GOT3 (cell line): ENCODE measurements around the gene CWC22.
"Not testable (repeated sequence)": the region's sequence is repeated elsewhere in the genome, so short reads cannot be mapped to it uniquely, and the experiment has no call there.

Source experiments
- DNase-seq: peaks from one replicate; lab custom pipeline; 2025; ENCODE audit warnings: mixed read lengths; lab: John Stamatoyannopoulos, UW

Gene CWC22

GRCh38 chr2:180006781-180007579, at the start of gene CWC22:
CWC22 (minus strand) TSS chr2:180007297; CDS start chr2:179993341, 13,956 bp downstream.
- DNase-seq = peak; percentile 50

GRCh38 chr2:180056367-180057118, 49.4 kb upstream of the CWC22 start:
- DNase-seq = no peak

GRCh38 chr2:180054576-180054975, 47.5 kb upstream of the CWC22 start:
- not testable (repeated sequence) for DNase-seq

DNA sequence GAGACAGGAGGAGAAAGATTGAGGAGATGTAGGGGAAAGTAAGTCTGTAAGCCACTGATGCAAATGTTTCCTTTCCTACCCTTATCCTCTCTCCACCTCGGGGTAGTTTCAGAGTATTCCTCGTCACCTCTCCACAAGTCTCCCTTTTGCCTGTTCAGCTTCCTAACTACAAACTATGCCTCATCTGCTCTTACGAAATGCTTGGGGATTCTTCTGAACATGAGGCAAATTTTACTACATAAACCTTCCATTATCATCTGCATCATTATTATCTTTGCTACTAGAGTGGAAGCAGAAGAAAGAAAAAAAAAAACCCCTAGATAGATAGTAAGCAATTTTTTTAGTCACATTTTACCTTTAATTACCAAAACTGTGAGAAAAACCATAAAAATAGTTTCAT, 43.1 kb upstream of the CWC22 start:
- no peak for DNase-seq

GRCh38 chr2:180048251-180048650, 41.2 kb upstream of the CWC22 start:
- no peak for DNase-seq

DNA sequence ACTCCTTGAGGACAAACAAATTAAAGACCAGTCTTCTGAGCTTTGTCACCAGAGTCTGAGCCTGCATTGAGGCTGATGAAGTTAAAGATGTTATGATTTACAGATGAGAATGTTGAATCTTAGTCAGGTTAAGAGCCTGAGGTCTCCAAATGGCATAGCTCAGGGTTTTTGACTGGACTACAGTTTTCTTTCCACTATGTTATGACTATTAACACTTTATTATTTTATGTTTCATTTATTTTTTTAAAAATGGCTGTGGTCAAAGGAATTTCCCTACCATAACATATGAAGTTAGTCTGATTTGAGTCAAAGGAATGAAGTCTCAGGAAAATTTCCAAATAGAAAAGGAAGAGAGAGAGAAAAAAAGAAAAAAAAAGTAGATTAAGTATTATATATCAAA, 39.7 kb upstream of the CWC22 start:
- DNase-seq = no peak

GRCh38 chr2:180046202-180046601, 39.1 kb upstream of the CWC22 start:
- no peak for DNase-seq

- DNase-seq = no peak
Observed at GRCh38 chr2:180040146-180040925, 33.2 kb upstream of the CWC22 start.

GRCh38 chr2:180038997-180039396, 31.9 kb upstream of the CWC22 start:
- DNase-seq = no peak

DNA sequence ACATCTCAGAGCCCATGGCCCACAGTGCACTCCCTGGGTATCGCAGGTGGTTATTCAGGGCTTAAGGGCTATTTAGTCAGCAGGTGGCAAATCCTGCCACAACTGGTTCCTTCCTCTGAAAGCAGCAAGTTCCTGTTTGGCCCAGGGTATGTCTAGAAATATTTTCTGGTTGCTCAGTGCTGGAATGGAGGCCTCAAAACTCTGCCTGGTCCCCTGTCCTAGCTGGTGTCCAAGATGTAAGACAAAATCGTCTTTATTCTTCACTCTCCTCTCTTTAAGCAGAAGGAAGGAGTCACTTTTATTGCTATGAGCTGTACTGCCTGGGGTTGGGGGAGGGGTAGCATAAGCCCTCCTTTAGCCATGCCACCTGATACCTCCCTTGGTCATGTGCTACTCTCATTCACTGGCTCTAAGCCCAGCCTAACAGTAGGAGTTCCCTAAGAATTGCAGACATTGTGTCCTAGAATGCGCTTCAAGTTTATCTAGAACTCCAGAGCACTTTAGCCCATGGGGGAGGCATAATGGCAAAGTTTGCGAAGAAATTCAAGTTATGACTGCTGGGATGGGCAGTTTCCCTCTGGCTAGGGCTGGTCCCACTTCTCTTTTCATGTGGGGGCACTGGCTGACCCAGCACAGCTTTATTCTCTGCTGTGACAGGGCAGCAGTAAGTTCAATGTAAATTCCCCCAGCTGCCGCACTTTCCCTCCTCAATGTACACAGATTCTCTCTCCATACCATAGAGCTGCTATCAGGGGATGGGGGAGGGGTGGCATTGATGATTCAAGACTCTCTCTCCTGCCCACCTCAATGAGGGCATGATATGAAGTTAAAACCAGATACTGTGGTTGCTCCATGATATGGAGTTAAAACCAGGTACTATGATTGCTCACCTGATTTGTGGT, 27.1 kb upstream of the CWC22 start:
- no peak for DNase-seq

GRCh38 chr2:180029575-180029974, 22.5 kb upstream of the CWC22 start:
- DNase-seq = no peak

- no peak for DNase-seq
Observed at GRCh38 chr2:180021850-180022249, 14.8 kb upstream of the CWC22 start.

GRCh38 chr2:180017784-180018183, 10.7 kb upstream of the CWC22 start:
- DNase-seq = no peak

GRCh38 chr2:180016937-180017336, 9.8 kb upstream of the CWC22 start:
- no peak for DNase-seq

DNA sequence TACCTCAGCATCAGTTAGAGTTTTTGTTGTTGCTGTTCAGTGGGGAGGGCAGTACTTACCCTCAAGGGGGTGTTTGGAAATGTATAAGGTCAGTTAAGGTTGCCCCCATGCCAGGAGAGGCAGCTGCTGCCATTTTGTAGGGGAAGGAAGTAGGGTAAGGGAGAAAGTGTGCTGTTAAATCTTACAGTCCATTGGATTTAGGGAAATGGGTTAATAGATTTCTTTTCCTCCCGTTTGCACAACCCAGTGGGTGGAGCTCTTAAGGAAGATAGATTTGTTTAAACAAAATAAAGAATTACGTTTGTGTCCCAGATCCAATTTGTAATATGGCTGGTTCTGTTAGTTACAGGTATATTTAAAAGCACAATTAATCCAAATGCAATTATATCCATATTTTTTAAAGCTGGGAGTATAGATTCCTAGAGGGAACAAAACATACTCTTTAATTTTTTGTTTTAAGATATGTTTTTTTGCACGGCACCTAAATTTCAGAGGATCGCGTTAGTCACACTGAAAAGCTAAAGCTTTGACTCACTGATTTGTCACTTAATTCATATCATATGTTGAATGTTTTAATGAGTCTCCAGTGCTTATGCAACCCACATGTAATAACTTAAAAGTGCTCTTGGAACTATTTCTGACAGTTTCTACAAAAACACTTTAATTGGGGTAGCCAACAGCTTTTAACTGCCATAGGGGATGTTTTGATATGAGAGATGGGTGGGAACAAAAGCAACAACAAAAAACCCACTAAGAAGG, 9.0 kb upstream of the CWC22 start:
- no peak for DNase-seq

- no peak for DNase-seq
Observed at GRCh38 chr2:180012523-180012922, 5.4 kb upstream of the CWC22 start.

- no peak for DNase-seq
Observed at GRCh38 chr2:180010701-180011100, 3.6 kb upstream of the CWC22 start.

DNA sequence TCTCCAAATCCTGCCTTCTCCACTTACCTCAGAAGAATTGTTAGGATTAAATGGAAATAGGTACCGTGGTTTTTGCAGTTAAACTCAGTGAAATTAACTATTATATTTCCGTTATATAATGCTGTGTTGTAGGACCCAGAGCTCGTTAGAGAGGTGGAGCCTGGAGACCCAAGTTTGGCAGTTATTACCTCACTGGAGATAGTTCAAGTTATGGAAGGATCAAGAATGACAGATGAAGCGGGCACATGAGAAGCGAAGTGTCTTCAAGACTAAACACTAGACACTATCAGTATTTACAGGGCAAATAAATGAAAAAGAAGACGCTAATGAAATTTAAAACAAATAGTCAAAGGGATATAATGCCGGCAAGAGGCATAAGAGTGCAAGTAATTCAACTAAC, 866 bp downstream of the CWC22 start:
- DNase-seq = no peak

DNA sequence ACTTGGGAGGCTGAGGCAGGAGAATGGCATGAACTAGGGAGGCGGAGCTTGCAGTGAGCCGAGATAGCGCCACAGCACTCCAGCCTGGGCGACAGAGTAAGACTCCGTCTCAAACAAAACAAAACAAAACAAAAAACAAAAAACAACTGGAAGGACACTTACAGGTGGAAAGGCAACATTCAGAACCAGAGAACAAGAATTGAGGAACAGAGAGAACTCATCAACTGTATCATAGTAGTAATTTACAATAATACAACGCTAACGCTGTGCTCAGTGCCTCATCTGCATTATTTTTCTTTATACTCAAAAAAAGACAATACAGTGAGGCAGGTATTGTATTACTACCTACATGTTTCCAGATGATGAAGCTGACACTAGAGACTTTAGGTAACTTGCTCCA, 1.6 kb downstream of the CWC22 start:
- not testable (repeated sequence) for DNase-seq

DNA sequence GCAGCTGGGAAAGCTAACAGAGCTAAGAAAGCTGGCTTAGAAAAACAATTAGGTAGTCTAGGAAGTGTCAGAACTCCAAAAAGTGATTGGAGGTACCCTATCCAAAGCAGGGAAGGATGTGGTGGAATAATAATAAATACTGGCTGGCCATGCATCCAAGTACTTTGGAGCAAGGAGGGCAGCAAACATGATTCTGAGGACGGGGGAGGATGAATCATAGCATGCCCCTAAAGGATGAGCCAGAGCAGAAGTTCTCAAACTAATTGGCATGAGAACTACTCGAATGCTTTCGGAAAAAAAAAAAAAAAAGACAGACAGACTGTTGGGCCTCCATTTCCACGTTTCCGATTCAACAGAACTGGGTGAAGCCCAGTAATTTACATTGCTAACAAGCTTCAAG, 2.4 kb downstream of the CWC22 start:
- DNase-seq = no peak

DNA sequence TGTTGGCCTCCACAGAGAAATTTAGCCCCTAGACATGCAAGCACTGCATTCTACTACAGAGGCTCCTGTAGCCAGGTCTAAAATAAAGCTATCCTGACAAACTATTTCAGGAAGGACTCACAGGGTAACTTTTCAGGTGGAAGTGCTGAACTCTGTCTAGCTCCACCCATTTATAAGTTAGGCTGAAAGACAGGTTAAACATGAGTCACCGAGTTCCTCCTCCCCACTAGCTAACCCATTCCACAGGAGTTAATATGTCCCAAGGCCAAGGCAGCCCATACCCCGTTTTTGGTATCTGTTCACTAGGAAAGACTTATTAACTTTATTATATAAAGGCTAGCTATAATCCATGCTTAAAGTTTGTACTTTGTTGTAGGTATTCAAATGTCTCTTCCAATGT, 3.5 kb downstream of the CWC22 start:
- no peak for DNase-seq
